Stimulated activated CD8-positive, alpha-beta memory T cell treated with anti-CD3 and anti-CD28 coated beads, Interleukin-12 subunit alpha, Interleukin-12 subunit beta, amount 100 ng/mL, for 1 hour (primary cell): ENCODE measurements around the gene GRM2.

Experiments
- DNase-seq: peaks from one replicate; pipeline ENCODE4 v3.0.0-alpha.2; 2020; ENCODE audit warnings: low read depth

Gene GRM2

GRCh38 chr3:51705276-51706020 lies 1.4 kb upstream of the GRM2 start:
- no peak for DNase-seq

GRCh38 chr3:51706021-51706485 lies 815 bp upstream of the GRM2 start:
- no peak for DNase-seq

GRCh38 chr3:51708216-51708845 lies 1.5 kb downstream of the GRM2 start:
- DNase-seq: no peak

GRCh38 chr3:51709004-51709420 lies 2.1 kb downstream of the GRM2 start:
- DNase-seq: no peak

GRCh38 chr3:51709675-51710074 lies 2.8 kb downstream of the GRM2 start:
- no peak for DNase-seq

- DNase-seq: no peak
Measured at GRCh38 chr3:51710631-51711351, 3.9 kb downstream of the GRM2 start.

GRCh38 chr3:51711352-51712037 lies 4.6 kb downstream of the GRM2 start:
- DNase-seq: no peak

- no peak for DNase-seq
Measured at GRCh38 chr3:51712038-51712420, 5.2 kb downstream of the GRM2 start.

- no peak for DNase-seq
Measured at GRCh38 chr3:51712511-51712931, 5.7 kb downstream of the GRM2 start.

- no peak for DNase-seq
Measured at GRCh38 chr3:51712963-51713362, 6.1 kb downstream of the GRM2 start.

GRCh38 chr3:51715231-51715976 lies 8.5 kb downstream of the GRM2 start:
- no peak for DNase-seq

- DNase-seq: no peak
Measured at GRCh38 chr3:51715977-51716294, 9.1 kb downstream of the GRM2 start.

GRCh38 chr3:51716805-51717204 lies 9.9 kb downstream of the GRM2 start:
- no peak for DNase-seq

GRCh38 chr3:51717446-51717845 lies 10.6 kb downstream of the GRM2 start:
- DNase-seq: no peak

GRCh38 chr3:51717947-51718346 lies 11.1 kb downstream of the GRM2 start:
- no peak for DNase-seq

- no peak for DNase-seq
Measured at GRCh38 chr3:51718547-51719409, 11.9 kb downstream of the GRM2 start.

- DNase-seq: no peak
Measured at GRCh38 chr3:51719410-51720025, 12.7 kb downstream of the GRM2 start.

GRCh38 chr3:51720292-51721061 lies 13.6 kb downstream of the GRM2 start:
- DNase-seq: no peak

- no peak for DNase-seq
Measured at GRCh38 chr3:51721062-51721745, 14.3 kb downstream of the GRM2 start.
